HG03066 (cell line): ENCODE data around the gene DCBLD1.
"Not testable (repeated sequence)": the region's sequence is repeated elsewhere in the genome, so short reads cannot be mapped to it uniquely, and the experiment has no call there.

Experiments
- ATAC-seq: cut with Tn5 transposase; IDR thresholded peaks from one replicate; pipeline ENCODE4 v1.9.1; 2021; ENCODE audit warnings: low read depth; ENCODE audit not compliant: unreplicated experiment

Gene DCBLD1

GRCh38 chr6:117482240-117483003, at the start of gene DCBLD1:
TSS of gene DCBLD1 (plus strand) at chr6:117482674. CDS start at chr6:117482782, 108 bp downstream.
- ATAC-seq, result peak; percentile 67

GRCh38 chr6:117440706-117441525, 41.6 kb upstream of the DCBLD1 start:
- ATAC-seq, result no peak

GRCh38 chr6:117441824-117442264, 40.6 kb upstream of the DCBLD1 start:
- ATAC-seq, result no peak

- not testable (repeated sequence) for ATAC-seq
Observed at GRCh38 chr6:117442313-117442712, 40.2 kb upstream of the DCBLD1 start.

- ATAC-seq, result no peak
Observed at GRCh38 chr6:117444600-117444999, 37.9 kb upstream of the DCBLD1 start.

GRCh38 chr6:117446861-117447260, 35.6 kb upstream of the DCBLD1 start:
- ATAC-seq, result no peak

- ATAC-seq, result no peak
Observed at GRCh38 chr6:117448011-117448410, 34.5 kb upstream of the DCBLD1 start.

GRCh38 chr6:117448732-117449485, 33.6 kb upstream of the DCBLD1 start:
- ATAC-seq, result no peak

- peak; percentile 58 for ATAC-seq
Observed at GRCh38 chr6:117449549-117450439, 32.7 kb upstream of the DCBLD1 start.

GRCh38 chr6:117451671-117452070, 30.8 kb upstream of the DCBLD1 start:
- no peak for ATAC-seq

- no peak for ATAC-seq
Observed at GRCh38 chr6:117456250-117456649, 26.2 kb upstream of the DCBLD1 start.

GRCh38 chr6:117456998-117457397, 25.5 kb upstream of the DCBLD1 start:
- ATAC-seq, result no peak

GRCh38 chr6:117459204-117459944, 23.1 kb upstream of the DCBLD1 start:
- no peak for ATAC-seq

GRCh38 chr6:117463762-117464665, 18.5 kb upstream of the DCBLD1 start:
- ATAC-seq, result peak; percentile 69

- no peak for ATAC-seq
Observed at GRCh38 chr6:117464700-117465099, 17.8 kb upstream of the DCBLD1 start.

GRCh38 chr6:117465691-117466090, 16.8 kb upstream of the DCBLD1 start:
- no peak for ATAC-seq

GRCh38 chr6:117467876-117468275, 14.6 kb upstream of the DCBLD1 start:
- no peak for ATAC-seq

GRCh38 chr6:117468527-117468926, 13.9 kb upstream of the DCBLD1 start:
- ATAC-seq, result not testable (repeated sequence)
